ENCODE data around the gene WBP4. TPM values are rescaled to one million over a fixed set of nuclear protein-coding genes. Genes with fewer than 3 reads are reported as not detected.

The WBP4 gene
- total and polyA plus RNA-seq, 2 of the 13 experiments (the other 11 are each of a cell fraction or from before 2014, with no cell fraction given): 6.7 to 11.7 TPM

DNA sequence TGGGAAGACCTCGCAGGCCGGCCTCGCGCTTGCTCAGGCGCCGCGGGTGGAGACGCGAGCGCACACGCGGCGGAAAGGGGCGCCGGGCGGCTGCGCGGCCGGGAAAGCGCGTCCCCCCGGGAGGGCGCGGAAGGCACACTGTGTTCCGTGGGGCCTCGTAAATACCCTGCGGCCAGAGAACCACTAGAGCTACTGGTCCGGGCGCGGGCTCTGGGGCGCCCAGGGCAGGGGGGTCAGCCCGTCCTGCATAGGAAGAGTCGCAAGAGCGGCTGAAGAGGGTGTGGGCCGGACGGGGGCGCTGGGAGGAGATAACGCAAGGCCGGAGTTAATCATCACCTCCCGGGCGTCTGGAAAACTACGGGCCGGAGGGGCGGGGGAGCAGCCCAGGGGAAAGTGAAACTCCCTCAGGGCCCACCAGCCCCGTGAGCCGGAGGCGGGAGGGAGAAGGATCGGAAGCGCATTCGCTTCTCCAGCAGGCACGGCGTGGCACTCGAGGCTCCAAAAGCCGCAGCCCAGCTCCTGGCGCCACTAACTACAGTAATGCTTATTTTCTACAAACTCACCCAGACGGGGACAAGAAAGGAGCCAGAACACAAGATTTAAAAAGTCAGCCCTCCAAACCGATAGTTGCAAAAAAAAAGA lies 1.1 kb upstream of the WBP4 start (continued):
- TF ChIP-seq, protein P1, sequence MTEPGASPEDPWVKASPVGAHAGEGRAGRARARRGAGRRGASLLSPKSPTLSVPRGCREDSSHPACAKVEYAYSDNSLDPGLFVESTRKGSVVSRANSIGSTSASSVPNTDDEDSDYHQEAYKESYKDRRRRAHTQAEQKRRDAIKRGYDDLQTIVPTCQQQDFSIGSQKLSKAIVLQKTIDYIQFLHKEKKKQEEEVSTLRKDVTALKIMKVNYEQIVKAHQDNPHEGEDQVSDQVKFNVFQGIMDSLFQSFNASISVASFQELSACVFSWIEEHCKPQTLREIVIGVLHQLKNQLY (CRISPR knock-in tag; IDR thresholded peaks at IDR 0.05): no peak
- TF ChIP-seq ZKSCAN1 (IDR thresholded peaks at IDR 0.05; ENCODE audit: low read length): no peak
- no peak; the same call in 1 of the 2 replicates for TF ChIP-seq EED (CRISPR knock-in tag; IDR thresholded peaks at IDR 0.05)
- no peak for TF ChIP-seq TEAD2 (CRISPR knock-in tag; IDR thresholded peaks at IDR 0.05)
- peak; percentile 64 for TF ChIP-seq SKI (IDR thresholded peaks at IDR 0.05; ENCODE audit: partially characterized antibody)
- 0 out of 2 replicates have a peak, but pooled peaks have one; percentile 15 for TF ChIP-seq TSC22D2 (CRISPR knock-in tag; IDR thresholded peaks at IDR 0.05; ENCODE audit: borderline replicate concordance)
- TF ChIP-seq, protein P2, sequence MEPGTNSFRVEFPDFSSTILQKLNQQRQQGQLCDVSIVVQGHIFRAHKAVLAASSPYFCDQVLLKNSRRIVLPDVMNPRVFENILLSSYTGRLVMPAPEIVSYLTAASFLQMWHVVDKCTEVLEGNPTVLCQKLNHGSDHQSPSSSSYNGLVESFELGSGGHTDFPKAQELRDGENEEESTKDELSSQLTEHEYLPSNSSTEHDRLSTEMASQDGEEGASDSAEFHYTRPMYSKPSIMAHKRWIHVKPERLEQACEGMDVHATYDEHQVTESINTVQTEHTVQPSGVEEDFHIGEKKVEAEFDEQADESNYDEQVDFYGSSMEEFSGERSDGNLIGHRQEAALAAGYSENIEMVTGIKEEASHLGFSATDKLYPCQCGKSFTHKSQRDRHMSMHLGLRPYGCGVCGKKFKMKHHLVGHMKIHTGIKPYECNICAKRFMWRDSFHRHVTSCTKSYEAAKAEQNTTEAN (CRISPR knock-in tag; conservative IDR thresholded peaks at IDR 0.05): no peak
- TF ChIP-seq ZNF136 (CRISPR knock-in tag; IDR thresholded peaks at IDR 0.05; ENCODE audit: low read depth): no peak
- TF ChIP-seq TAF15 (IDR thresholded peaks at IDR 0.05; ENCODE audit: low read depth, low read length, poor library complexity, severe bottlenecking): no peak
- TF ChIP-seq SNRNP70 (IDR thresholded peaks at IDR 0.05; ENCODE audit: low read depth, low read length): no peak
- TF ChIP-seq, protein P3, sequence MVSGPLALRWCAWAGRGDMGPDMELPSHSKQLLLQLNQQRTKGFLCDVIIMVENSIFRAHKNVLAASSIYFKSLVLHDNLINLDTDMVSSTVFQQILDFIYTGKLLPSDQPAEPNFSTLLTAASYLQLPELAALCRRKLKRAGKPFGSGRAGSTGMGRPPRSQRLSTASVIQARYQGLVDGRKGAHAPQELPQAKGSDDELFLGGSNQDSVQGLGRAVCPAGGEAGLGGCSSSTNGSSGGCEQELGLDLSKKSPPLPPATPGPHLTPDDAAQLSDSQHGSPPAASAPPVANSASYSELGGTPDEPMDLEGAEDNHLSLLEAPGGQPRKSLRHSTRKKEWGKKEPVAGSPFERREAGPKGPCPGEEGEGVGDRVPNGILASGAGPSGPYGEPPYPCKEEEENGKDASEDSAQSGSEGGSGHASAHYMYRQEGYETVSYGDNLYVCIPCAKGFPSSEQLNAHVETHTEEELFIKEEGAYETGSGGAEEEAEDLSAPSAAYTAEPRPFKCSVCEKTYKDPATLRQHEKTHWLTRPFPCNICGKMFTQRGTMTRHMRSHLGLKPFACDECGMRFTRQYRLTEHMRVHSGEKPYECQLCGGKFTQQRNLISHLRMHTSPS (CRISPR knock-in tag; IDR thresholded peaks at IDR 0.05; ENCODE audit: low read depth): no peak
- TF ChIP-seq ZNF441 (CRISPR knock-in tag; IDR thresholded peaks at IDR 0.05; ENCODE audit: borderline replicate concordance): peak; percentile 100
- TF ChIP-seq SOX5 (CRISPR knock-in tag; IDR thresholded peaks at IDR 0.05; ENCODE audit: borderline replicate concordance): peak; percentile 30; the same call in 1 of the 2 replicates
- TF ChIP-seq HDAC6 (IDR thresholded peaks at IDR 0.05; ENCODE audit: low read depth, low read length): no peak
- TF ChIP-seq ZNF143 (CRISPR knock-in tag; IDR thresholded peaks at IDR 0.05): no peak
- TF ChIP-seq THAP11 (CRISPR knock-in tag; IDR thresholded peaks at IDR 0.05): peak; percentile 78
- TF ChIP-seq PHF5A (CRISPR knock-in tag; IDR thresholded peaks at IDR 0.05; ENCODE audit: low read depth, unreplicated experiment): no peak
- TF ChIP-seq NFYB (CRISPR knock-in tag; IDR thresholded peaks at IDR 0.05): no peak
- TF ChIP-seq, protein P4, sequence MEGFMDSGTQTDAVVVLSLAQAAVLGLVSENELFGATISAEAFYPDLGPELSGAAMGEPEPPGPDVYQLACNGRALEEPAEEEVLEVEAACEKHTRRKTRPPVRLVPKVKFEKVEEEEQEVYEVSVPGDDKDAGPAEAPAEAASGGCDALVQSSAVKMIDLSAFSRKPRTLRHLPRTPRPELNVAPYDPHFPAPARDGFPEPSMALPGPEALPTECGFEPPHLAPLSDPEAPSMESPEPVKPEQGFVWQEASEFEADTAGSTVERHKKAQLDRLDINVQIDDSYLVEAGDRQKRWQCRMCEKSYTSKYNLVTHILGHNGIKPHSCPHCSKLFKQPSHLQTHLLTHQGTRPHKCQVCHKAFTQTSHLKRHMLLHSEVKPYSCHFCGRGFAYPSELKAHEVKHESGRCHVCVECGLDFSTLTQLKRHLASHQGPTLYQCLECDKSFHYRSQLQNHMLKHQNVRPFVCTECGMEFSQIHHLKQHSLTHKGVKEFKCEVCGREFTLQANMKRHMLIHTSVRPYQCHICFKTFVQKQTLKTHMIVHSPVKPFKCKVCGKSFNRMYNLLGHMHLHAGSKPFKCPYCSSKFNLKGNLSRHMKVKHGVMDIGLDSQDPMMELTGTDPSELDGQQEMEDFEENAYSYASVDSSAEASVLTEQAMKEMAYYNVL (CRISPR knock-in tag; IDR thresholded peaks at IDR 0.05; ENCODE audit: borderline replicate concordance): peak; percentile 39; the same call in 1 of the 2 replicates
- no peak for TF ChIP-seq NCOA5 (CRISPR knock-in tag; IDR thresholded peaks at IDR 0.05)
- TF ChIP-seq ZNF790 (CRISPR knock-in tag; IDR thresholded peaks at IDR 0.05; ENCODE audit: borderline replicate concordance): no peak
- TF ChIP-seq, protein P5, sequence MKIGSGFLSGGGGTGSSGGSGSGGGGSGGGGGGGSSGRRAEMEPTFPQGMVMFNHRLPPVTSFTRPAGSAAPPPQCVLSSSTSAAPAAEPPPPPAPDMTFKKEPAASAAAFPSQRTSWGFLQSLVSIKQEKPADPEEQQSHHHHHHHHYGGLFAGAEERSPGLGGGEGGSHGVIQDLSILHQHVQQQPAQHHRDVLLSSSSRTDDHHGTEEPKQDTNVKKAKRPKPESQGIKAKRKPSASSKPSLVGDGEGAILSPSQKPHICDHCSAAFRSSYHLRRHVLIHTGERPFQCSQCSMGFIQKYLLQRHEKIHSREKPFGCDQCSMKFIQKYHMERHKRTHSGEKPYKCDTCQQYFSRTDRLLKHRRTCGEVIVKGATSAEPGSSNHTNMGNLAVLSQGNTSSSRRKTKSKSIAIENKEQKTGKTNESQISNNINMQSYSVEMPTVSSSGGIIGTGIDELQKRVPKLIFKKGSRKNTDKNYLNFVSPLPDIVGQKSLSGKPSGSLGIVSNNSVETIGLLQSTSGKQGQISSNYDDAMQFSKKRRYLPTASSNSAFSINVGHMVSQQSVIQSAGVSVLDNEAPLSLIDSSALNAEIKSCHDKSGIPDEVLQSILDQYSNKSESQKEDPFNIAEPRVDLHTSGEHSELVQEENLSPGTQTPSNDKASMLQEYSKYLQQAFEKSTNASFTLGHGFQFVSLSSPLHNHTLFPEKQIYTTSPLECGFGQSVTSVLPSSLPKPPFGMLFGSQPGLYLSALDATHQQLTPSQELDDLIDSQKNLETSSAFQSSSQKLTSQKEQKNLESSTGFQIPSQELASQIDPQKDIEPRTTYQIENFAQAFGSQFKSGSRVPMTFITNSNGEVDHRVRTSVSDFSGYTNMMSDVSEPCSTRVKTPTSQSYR (CRISPR knock-in tag; IDR thresholded peaks at IDR 0.05; ENCODE audit: borderline replicate concordance): 0 out of 2 replicates have a peak, but pooled peaks have one; percentile 8

Data from HepG2 (cell line).